NCI-H2107 treated with DMSO at 0.1 percent for 48 hours (cell line): ENCODE data around the gene TSSK6.

ENCODE experiments used
- DNase-seq: peaks from one replicate; lab custom pipeline; 2025; ENCODE audit not compliant: unreplicated experiment; lab: John Stamatoyannopoulos, UW

Gene TSSK6

DNA sequence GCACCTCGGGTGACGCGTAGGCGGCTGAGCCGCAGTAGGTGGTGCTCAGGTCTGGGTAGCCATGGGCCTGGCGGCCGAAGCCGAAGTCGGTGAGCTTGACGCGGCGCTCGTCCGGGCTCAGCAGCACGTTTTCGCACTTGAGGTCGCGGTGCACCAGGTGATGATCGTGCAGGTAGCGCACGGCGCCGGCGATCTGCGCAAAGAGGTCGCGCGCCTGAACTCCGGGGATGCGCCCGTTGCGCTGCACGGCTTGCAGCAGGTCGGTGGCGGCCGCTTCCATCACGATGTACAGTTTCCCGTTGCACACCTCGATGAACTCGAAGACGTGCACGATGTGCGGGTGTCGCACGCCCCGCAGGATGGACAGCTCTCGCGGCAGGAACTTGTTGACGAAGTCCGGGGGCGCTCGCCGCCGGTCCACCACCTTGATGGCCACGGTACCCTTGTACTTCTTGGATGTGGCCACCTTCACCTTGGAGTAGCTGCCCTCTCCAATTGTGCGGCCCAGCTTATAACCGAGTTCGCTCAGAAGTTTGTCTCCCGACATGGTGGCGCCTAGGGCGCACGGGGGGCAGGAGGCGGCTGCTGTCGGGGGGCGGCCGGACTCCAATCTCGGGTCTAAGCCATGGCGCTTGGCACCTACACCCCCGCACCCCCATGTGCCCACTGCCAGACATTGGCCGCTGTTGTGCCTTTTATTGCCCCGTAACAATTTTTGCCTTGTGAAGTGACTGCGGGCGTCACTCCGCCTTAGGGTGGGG lies at the start of gene TSSK6:
Gene TSSK6 (minus strand): TSS at position 668 of the 761 bp plus-strand sequence. CDS start 121 bp downstream, at position 547.
- DNase-seq: no peak

DNA sequence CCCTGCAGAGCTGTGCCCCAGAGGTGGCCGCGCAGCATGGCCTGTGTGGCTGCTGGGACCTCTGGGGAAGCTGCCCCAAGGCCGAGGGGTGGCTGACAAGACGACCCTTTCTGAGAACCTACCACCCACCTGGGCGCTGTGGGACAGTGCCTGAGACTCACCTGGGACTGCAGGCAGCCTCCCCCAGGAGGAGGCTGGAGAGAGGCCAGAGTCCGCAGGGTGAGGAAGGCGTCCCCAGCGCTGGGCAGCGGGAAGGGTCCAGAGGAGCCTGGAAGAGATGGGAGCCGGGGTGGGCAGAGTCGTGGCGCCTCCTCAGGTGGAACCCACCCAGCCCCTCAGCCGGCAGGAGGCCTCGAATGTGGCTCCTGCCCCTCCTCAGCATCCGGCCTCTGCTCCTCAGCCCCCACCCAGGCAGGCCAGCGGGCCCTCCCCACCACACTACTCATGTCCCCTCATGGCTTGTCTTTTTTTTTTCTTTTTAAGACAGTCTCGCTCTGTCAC lies 48.0 kb upstream of the TSSK6 start:
- no peak for DNase-seq

DNA sequence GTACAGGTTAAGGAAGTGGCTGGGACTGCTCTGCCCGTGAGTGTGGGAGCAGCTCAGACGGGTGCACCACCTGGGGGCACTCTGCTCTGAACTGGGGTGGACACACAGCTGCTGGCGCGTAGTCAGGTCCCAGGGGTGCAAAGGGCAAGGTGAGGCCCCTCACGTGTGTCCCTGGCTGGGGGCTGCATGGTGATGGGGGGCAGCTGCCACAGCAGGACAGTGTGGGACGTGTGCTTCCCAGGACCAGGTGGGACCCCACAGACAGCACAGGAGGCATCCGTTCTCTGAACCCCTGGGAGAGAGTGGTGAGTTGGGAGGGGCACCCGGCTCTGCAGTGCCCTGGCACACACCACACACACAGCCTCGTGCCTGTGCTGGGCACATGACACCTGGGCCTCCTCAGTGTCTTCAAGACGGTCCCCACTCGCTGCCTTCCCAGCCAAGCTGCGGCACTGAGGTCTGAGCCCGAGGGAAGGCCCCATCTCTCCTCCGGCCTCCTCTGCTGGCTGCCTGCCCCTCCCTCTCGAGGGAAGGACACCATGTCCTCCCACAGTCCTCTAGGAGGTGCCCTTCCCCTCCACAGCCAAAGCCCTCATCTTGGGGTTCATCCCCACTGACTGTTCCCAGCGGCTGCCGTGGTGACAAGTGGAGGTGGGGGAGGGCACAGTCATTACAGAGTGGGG lies 47.5 kb upstream of the TSSK6 start:
- DNase-seq: no peak

DNA sequence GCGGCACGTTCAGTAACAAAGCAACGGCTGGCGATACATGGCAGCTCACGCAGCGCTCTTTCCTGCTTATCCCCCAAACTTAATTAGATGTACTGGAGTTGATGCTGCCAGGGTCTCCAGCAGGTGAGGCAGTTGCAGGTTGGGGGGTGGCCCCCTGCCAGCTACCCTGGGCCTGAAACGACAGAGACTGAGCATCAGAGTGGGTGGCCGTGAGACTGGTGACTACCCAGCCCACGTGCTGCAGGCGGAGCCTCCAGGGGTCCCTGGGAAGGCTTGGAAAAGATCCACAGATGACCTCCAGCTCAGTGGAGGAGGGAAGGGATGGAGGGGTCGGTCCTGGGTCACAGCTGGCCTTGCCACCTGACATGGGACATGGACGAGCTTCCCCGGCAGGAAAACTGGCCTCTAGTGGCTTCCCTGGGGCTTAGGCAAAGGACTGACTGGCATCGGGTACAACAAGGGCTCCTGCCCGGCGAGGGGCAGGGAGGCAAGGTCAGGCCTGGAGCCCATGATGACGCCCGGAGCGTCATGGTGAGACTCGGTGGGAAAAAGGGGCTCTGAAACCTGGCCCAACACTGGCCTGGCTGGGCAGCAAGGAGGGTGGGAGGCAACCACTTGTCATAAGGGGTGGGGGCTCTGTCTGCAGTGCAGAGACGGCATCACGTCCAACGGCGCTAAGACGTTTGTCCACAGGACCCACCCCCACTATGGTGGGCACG lies 46.8 kb upstream of the TSSK6 start:
- no peak for DNase-seq

- no peak for DNase-seq
Observed at GRCh38 chr19:19559931-19560330, 44.6 kb upstream of the TSSK6 start.

GRCh38 chr19:19558636-19559035 lies 43.3 kb upstream of the TSSK6 start:
- DNase-seq: no peak

DNA sequence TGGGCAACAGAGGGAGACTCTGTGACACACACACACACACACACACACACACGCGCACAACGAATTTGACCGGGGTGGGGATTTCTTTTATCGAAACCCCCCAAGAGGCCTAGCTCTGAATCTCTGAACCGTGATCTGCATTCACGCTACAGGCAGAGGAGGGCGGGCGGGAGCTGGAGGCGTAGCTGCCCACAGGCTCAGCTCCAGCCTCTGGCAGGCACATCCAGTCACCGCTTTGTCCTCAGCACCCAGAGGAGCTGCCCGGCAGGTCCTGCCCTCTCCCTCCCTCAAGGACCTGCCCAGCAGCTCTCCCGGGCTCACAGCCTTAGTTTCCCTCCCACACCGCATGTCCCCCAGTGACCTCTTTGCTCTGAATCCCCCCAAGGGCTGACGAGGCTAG lies 42.7 kb upstream of the TSSK6 start:
- no peak for DNase-seq

DNA sequence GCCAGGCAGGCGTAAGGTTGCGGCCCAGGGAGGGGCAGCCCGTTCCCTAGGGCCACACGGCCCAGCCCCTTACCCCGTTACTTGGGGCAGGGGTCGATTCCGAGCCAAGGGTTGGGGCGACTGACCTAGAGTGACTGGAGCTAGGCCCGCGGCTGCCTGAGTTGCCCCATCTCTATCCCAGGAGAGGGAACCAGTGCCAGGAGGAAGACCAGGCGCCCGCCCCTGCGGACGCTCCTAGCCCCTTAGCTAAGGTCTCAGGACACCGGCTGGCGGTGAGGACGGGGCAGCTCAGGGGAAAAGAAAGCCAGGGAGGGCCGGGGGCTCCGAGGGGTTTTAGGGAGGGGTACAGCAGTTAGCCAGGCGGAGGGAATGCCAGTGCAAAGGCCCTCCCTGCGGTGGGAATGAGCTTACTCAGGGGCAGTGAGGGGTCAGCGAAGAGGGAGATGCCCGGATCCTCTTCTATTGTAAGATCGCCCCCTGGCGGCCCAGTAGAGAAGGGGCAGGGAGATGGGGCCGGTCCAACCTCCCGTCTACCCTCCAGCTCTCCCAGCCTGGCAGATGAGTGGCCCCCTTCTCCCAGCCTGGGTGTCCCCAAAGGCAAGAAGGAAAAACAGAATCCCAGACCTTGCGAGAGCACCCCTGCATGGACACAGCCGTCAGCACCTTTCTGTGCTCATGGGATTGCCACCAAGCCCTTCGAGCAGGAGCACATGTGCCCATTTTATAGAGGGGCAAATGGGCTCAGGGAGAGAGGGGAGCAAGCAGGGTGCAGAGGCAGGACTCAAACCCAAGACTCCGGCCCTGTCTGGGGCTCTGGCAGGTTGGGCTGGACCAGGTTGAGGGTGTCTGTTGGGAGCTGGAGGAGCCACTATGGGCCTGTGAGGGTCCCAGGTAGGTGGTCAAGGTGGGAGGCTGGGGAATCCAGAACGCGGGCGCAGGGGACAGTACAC lies 39.0 kb upstream of the TSSK6 start:
- DNase-seq: no peak

DNA sequence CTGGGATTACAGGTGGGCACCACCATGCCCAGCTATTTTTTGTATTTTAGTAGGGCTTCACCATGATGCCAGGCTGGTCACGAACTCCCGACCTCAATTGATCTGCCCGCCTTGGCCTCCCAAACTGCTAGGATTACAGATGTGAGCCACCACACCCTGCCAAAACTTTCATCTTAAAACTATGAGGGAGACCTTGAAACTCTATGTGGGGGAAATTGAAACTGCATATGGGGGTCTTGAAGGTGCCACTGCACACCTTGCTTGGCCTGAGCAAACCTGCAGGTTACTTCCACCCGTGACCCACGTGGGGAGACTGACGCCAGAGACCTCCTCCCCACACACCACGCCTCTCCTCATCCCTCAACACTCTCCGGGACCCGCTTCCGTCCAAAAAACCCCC lies 38.3 kb upstream of the TSSK6 start:
- no peak for DNase-seq

GRCh38 chr19:19552798-19553197 lies 37.5 kb upstream of the TSSK6 start:
- no peak for DNase-seq

- no peak for DNase-seq
Observed at GRCh38 chr19:19551853-19552192, 36.5 kb upstream of the TSSK6 start.

DNA sequence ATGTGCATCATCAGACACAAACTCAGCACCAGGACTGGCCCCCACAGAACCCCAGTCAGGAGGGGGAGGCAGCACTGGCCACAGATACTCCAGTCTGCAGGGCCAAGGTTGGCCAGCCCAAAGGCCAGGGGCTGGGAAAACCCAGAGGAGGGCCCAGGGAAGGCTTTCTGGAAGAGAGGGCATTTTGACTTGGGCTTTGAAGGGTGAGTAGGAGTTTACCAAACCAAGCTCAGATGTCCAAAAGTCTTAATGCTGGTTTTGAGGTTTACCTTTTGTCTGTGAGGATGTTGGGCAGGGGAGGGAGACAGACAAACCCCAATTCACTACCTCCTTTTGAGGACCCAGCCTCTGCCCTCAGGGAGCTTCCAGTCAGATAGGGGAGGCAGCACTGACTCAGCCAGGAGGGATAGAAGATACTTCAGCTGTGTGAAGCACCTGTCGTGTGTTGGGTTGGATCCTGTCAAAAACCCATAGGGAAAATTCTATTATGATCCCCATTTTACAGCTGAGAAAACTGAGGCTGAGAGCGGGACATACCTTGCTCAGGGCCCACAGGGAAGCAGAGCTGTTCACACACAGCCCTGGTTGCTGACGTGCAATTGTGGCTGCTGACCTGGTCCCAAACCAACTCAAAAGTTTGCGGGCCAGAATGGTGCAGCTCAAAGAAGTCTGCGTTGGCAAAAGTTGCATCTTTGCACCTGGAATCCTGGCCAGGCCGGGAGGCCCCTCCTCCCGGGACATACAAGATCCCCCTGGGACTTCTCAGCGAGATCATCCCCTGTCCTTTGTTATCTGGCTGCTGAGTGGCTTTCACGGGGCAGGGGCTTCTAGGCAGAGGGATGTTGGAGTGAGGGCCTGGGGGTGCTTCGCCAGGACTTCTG lies 35.9 kb upstream of the TSSK6 start:
- DNase-seq: no peak

DNA sequence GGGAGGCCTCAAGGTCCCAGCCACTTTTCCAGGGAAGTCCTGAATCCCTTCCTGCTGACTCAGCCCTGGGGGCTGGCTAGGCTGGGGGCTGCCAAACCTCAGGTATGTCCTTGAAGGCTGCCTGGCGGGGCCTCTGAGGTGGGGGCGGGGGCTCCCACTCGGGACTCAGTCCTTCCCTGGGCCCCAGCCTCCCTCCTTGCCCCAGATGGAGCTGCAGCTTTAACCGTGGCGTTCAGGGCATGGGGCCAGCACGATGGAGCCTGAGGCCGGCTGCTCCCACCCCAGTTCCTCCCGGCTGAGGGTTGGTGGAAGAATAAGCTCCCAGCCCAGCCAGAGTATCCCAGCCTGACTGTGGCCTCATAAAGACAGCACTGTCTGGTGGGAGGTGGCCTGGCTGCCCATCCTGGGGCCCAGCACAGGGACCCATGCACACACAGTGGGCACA lies 35.2 kb upstream of the TSSK6 start:
- no peak for DNase-seq

DNA sequence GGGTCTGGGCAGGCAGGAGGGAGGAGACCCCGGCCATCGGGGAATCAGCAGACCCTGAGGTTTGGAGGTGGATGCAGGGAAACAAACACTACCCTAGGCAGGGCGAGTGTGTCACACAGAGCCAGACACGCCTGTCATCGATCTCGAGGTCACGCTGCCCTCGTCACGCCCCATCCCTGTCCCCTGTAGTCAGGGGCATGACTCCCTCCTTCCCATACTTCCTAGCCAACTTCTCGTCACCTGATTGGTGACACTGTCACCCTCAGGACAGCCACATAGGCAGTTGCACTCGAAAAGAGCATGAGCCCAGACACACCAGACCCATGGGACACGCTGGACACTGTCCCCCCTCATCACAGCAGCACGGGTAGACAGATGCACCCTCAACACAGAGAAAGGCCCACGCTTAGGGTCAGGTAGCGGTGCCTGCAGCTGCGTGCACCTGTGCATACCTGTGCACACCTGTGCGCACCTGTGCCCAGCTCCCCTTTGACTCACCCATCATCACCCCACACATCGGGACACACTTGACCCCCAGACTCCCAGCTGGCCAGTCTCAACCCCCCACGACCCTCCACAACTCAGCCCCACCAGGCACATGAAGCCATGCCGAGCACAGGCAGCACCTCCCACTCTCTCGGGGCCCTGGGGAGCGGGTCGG lies 34.6 kb upstream of the TSSK6 start:
- DNase-seq: no peak

- no peak for DNase-seq
Observed at GRCh38 chr19:19548915-19549759, 33.8 kb upstream of the TSSK6 start.

- DNase-seq: no peak
Observed at GRCh38 chr19:19547674-19548336, 32.5 kb upstream of the TSSK6 start.

GRCh38 chr19:19546751-19547162 lies 31.4 kb upstream of the TSSK6 start:
- DNase-seq: no peak

GRCh38 chr19:19545707-19546106 lies 30.4 kb upstream of the TSSK6 start:
- DNase-seq: no peak
